ENCODE data around the gene DNAJC5.
"Not testable (repeated sequence)": the region's sequence is repeated elsewhere in the genome, so short reads cannot be mapped to it uniquely, and the experiment has no call there.

Gene DNAJC5

DNA sequence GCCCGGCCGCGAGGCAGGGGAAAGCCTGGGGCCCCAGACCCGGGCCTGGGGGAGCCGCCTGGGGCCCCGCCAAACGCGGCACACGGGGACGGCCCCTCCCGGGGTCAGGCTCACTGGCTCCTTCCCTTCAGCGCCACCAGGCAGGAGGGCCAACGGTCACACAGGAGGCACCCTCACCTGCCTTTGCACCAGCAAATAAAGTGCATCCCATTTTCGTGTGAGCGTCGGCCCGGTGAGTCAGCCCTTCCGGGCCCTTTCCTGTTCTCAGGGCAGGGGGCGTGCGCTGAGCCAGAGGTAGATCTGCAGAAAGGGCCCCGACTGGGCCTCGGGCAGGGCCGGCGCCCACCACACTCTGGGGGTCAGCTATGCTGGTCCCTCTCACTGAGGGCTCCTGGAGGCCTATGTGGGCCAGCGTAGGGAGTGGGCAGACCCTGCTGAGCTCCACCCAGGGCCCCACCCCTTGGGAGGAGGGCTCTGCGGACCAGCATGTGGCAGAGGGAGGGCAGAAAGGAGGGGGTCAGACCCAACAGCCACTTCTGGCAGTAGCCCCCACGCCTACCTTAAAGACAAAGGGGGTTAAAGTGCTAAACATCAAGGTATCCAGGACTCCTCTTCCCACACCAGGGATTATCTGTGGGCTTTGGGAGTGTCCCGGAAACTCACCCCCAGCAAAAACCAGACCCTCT lies 62.2 kb downstream of the DNAJC5 start:
- DNase-seq, result no peak

GRCh38 chr20:63957690-63958441 lies 62.9 kb downstream of the DNAJC5 start:
- no peak for DNase-seq

DNA sequence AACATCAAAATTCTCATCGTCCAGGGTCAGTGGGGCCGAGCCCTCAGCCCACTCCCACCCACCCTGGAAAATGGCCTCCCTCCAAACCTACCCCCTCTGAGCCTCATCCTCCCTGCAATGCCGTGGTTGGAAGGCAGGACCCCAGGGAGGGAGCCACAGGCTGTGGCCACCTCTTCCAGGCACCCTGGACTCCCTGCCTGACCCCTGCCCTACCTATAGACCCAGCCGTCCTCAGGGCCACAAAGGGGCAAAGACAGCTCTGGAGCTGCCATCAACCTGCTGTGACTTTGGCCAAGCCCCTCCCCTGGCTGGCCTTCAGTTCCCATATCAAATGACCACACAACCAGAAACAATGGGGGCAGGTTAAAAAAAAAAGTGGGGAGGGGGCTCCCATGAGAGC lies 63.5 kb downstream of the DNAJC5 start:
- no peak for DNase-seq

DNA sequence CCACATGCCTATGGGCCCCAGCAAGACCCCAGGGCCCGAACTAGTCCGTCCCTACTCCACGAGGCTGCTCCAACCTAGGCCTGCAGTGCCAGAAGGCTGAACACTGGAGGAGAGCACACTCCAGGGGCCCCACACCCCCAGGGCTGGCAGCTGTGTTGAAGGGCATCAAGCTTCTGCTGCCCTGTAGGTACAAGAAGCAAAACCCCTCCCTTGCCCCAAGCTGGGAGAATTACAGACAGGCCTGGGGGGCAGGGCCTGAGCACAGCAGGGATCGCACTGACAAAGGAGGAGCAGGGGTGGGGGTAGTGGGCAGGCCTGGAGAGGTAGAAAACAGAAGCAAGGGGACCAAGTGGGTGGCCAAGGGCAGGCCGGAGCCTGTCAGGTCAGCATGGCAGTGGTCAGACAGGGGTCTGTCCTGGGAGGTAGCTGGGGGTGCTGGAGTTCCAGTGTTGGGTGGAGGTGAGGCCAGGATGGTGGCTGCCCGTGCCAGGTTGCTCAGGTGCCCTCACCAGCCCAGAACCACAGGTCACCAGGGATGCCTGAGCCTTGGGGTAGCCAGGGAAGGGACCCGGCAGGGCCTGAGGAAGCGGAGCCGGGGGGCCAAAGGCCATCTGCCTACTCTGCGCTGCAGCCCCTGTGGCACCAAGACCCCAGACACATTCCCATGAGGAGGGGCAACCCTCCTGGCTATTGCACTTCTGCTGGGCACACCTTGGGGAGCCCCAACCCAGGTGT lies 64.2 kb downstream of the DNAJC5 start:
- no peak for DNase-seq

- no peak for DNase-seq
These were observed 64.8 kb downstream of the DNAJC5 start for GRCh38 chr20:63959699-63960075.

GRCh38 chr20:63960654-63961621 lies 66.0 kb downstream of the DNAJC5 start:
- not testable (repeated sequence) for DNase-seq

DNA sequence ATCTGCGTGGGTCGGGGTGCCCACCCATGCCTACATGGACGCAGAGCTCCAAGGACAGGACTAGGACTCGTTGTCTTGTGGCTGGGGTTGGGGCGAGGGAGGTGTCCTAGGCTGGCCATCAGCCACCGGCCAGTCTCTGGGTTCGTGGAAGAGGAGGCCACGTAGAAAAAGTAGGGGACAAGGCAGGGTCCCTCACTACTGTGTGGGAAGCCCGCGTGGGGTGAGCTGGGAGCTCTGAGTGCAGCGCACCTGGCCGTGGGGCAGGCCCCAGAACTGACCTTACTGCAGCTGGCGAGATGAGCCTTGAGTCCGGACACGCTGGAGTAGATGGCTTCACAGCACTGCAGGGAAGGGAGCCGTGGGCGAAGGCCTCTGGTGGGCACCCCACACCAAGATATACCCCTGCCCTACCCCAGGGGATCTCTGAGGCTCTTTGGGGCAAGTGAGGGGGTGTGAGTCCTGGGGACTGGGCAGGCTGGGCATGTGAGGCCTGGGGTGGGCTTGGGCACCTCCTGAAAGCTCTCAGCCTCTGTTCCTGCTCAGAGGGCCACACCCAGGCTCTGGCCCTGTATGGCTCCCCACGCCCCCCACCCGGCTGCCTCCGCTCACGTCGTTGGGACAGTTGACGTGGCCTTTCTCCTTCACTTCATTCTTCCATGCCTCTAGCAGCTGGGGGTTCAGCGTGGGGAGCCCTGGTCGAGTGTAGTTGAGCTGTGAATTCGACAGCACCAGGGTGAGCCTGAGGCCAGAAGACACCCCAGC lies 66.9 kb downstream of the DNAJC5 start:
- DNase-seq, result no peak

DNA sequence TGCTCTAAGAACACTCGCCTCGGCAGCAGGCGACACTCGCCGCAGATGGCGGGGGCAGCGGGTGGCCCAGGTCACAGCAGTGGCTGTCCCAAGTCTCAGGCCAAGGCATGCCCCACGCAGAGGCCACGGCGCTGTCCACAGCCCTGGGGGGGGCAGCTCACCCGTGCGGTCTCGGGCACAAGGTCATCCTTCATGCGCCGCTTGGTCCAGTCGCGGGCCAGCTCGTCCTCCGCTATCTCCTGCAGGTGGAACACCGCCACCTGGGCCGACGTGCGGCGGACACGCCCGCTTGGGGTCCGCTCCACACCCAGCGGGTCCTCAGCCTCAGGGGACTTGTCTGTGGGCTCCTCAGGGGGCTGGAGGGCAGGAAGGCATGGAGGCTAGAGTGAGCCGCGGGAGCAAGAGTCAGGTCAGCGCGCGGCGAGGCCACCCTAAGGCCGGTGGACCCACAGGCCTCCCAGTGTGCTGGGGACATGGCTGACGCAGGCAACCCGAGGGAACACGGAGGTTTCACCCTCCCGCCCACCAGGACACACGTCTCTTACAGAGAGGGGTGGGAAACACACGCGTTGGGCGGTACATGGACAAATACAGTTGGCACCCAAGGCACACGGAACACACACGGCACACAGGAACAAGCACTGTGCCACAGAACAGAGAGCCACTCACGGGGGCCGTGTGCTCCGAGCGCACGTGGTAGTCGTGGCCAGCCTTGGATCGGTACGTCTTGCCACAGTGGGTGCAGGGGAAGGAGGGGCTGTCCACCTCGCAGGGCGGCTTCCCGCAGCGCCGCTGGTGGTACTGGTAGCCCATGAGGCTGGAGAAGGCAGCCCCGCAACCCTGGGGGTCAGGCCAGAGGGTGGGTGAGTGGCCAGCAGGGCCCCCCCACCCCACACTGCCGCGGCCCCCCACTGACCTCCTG lies 67.8 kb downstream of the DNAJC5 start:
- no peak for DNase-seq

- no peak for DNase-seq
These were observed 68.4 kb downstream of the DNAJC5 start for GRCh38 chr20:63963348-63963741.

DNA sequence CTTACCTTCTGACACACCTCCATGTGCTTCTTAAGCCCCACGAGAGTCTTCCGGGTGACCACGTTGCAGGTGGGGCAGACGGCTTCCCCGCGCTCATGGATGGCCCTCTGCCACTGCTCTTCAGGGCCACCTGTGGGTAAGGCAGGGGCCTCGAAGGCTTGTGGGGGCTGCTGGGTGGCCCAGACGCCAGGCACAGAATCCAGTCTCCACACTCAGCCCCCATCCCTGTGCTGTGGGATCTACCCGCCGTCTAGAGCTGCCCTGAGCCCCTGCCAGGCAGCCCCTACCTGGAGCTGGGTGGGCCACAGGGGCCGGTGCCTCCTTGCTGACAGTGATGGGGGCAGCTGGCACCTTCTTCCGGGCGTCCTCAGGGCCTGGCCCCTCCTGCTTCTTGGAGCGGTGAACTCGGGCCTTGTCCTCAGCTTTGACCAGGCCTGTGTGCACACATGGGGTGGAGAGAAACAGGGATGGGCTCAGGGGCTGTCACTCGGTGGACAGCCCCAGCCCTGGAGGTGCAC lies 68.9 kb downstream of the DNAJC5 start:
- no peak for DNase-seq

- DNase-seq, result no peak
These were observed 69.5 kb downstream of the DNAJC5 start for GRCh38 chr20:63964412-63964811.

- no peak for DNase-seq
These were observed 71.4 kb downstream of the DNAJC5 start for GRCh38 chr20:63966172-63966943.

DNA sequence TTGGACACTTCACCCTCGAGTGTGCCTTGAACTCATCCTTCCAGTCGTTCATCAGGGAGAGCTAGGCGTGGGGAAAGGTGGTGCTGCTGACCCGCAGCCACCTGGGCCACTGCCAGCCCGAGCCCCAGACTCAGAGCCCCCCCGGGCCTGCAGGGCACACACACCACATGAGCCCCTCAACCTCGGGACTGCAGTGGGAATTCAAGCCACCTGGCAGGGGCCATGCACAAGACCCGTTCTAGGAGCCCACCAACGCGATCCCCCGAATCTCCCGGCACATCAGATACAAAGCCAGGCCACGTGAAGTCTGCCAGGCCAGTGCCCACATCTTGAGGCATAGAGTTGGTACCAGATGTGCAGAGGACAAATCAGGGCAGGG lies 72.0 kb downstream of the DNAJC5 start:
- no peak for DNase-seq

DNA sequence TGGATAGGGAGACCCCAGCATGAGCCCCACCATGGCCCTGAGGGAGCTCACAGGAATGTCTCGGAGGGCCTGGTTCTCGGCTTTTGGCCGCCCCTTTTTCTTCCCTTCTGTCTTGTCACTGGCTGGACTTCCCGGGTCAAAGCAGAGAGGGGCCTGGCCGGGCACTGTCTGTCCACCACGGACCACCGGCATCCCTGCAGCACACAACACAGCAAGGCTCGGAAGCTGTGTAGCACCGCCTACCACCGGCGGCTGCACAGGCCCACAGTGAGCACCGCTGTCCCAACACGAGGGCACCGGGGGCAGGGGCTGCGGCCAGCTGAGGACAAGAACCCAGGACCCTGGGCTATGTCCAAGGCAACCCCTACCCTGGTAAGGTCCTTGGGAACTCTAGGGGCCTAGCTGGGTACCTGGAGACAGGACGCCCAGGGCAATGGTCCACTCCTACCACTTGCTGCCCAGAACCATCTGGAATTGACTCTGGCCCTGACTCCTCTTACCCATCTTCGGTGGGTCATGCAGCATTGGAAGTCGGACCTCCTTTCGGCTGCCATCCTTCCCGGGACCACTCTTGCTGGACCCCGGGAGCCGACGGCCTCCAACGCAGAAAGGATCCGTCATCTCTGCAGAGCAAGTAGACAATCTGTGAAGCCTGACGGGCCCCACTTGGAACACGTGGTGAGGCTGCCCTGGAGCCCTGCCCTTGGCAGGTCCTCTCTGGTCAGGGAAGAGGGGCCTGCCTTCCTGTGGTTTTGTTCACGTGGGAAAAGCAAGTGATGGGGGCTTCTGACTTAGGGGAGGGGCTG lies 72.6 kb downstream of the DNAJC5 start:
- no peak for DNase-seq

- DNase-seq, result no peak
These were observed 73.4 kb downstream of the DNAJC5 start for GRCh38 chr20:63968136-63968927.

- no peak for DNase-seq
These were observed 74.2 kb downstream of the DNAJC5 start for GRCh38 chr20:63968928-63969760.
